Activated B cell treated with CpG ODN at 0.5 μM for 24 hours (primary cell): Measurements from ENCODE around the gene DNAAF2. TPM values are rescaled to one million over a fixed set of nuclear protein-coding genes. Genes with fewer than 3 reads are reported as not detected.
A peak's percentile ranks its signal among the peaks of the same experiment; 100 is the strongest.

ENCODE experiments used
- ATAC-seq: fragments of 200-7000 bp; cut with Tn5 transposase; one replicate; pipeline ENCODE4 v1.10.0; 2021; ENCODE audit warnings: low read depth, mild to moderate bottlenecking, moderate library complexity
- CTCF ChIA-PET: fragments of 350-600 bp; sonication (Branson Sonifier 250); formaldehyde crosslinking; loops from one replicate; lab custom pipeline; 2021; ENCODE audit warnings: antibody characterized with exemption; lab: Charles Lee
- POLR2A ChIA-PET: fragments of 350-600 bp; sonication (Branson Sonifier 250); formaldehyde crosslinking; loops from one replicate; lab custom pipeline; 2021; ENCODE audit warnings: antibody characterized with exemption; lab: Charles Lee
- DNase-seq: peaks from one replicate; pipeline ENCODE4 v3.0.0; 2022
- H3K27ac Mint-ChIP-seq: one replicate; pipeline ENCODE4 v1.8.0; 2020; ENCODE audit warnings: mixed read lengths
- H3K27me3 Mint-ChIP-seq: one replicate; pipeline ENCODE4 v1.8.0; 2021; ENCODE audit warnings: mixed read lengths
- H3K36me3 Mint-ChIP-seq: one replicate; pipeline ENCODE4 v1.8.0; 2021; ENCODE audit warnings: low read depth, mixed read lengths
- H3K4me1 Mint-ChIP-seq: one replicate; pipeline ENCODE4 v1.8.0; 2021; ENCODE audit warnings: mixed read lengths
- H3K4me3 Mint-ChIP-seq: one replicate; pipeline ENCODE4 v1.8.0; 2020; ENCODE audit warnings: mild to moderate bottlenecking, mixed read lengths
- H3K9me3 Mint-ChIP-seq: one replicate; pipeline ENCODE4 v1.8.0; 2020; ENCODE audit warnings: mixed read lengths
- intact Hi-C: fragments of 100-400 bp; cut with micrococcal nuclease; formaldehyde crosslinking; loops from one replicate; pipeline ENCODE4 v1.15.1; 2024
- total RNA-seq: library from RNA; stranded (reverse); gene quantifications from 2 replicates; pipeline ENCODE4 v1.2.3, GENCODE V29; 2022
- TF ChIP-seq, protein P1 (sequence below): fragments of 200-600 bp; IDR thresholded peaks from one replicate; pipeline ENCODE4 v1.8.0; 2022; ENCODE audit warnings: antibody characterized with exemption, mild to moderate bottlenecking

The DNAAF2 gene, protein sequence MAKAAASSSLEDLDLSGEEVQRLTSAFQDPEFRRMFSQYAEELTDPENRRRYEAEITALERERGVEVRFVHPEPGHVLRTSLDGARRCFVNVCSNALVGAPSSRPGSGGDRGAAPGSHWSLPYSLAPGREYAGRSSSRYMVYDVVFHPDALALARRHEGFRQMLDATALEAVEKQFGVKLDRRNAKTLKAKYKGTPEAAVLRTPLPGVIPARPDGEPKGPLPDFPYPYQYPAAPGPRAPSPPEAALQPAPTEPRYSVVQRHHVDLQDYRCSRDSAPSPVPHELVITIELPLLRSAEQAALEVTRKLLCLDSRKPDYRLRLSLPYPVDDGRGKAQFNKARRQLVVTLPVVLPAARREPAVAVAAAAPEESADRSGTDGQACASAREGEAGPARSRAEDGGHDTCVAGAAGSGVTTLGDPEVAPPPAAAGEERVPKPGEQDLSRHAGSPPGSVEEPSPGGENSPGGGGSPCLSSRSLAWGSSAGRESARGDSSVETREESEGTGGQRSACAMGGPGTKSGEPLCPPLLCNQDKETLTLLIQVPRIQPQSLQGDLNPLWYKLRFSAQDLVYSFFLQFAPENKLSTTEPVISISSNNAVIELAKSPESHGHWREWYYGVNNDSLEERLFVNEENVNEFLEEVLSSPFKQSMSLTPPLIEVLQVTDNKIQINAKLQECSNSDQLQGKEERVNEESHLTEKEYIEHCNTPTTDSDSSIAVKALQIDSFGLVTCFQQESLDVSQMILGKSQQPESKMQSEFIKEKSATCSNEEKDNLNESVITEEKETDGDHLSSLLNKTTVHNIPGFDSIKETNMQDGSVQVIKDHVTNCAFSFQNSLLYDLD
- 8.5 and 8.6 TPM in 2 replicates for total RNA-seq

DNA sequence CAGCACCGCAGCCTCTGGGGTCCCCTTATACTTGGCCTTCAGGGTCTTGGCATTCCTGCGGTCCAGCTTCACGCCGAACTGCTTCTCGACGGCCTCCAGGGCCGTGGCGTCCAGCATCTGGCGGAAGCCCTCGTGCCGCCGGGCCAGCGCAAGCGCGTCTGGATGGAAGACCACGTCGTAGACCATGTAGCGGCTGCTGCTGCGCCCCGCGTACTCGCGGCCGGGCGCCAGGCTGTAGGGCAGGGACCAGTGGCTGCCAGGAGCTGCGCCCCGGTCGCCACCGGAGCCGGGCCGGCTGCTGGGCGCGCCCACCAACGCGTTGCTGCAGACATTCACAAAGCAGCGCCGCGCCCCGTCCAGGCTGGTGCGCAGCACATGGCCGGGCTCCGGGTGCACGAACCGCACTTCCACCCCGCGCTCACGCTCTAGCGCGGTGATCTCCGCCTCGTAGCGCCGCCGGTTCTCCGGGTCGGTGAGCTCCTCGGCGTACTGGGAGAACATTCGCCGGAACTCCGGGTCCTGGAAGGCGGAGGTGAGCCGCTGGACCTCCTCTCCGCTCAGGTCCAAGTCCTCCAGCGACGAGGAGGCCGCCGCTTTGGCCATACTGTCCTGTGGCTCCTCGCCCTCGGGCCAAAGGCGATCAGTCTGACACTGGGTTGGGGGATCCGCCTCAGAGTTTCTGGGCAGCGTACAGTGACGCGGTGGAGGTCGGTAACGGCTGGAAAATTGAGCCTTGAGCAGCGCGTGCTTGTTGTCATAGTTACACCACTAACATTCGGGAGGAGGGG lies at the start of gene DNAAF2:
Gene DNAAF2 (minus strand): TSS at position 698 of the 788 bp plus-strand sequence. CDS start 95 bp downstream, at position 603.
- H3K9me3 Mint-ChIP-seq = no peaks in the 10 kb centered on the region
- no peaks in the 10 kb centered on the region for H3K27me3 Mint-ChIP-seq
- H3K27ac Mint-ChIP-seq = peak within 1 kb of the TSS; percentile 98
- H3K36me3 Mint-ChIP-seq = peaks cover 43% of the 10 kb centered on the region
- POLR2A ChIA-PET = interaction anchor here (0.6 to 6.3 kb wide), 24 partner anchors 9 to 897 kb away, joined by 3 to 235 read pairs (median 8); partner anchors contain the start of genes ARF6, KLHDC1, KLHDC2 and LRR1
- intact Hi-C loops = loop anchor here (1.0 to 10.0 kb wide), 16 partner anchors 14 to 1190 kb away; partner anchors contain the start of genes DMAC2L, KLHDC1, KLHDC2 and L2HGDH
- peaks cover 71% of the 10 kb centered on the region for H3K4me1 Mint-ChIP-seq
- peak; percentile 73 for DNase-seq
- TF ChIP-seq, protein P1, sequence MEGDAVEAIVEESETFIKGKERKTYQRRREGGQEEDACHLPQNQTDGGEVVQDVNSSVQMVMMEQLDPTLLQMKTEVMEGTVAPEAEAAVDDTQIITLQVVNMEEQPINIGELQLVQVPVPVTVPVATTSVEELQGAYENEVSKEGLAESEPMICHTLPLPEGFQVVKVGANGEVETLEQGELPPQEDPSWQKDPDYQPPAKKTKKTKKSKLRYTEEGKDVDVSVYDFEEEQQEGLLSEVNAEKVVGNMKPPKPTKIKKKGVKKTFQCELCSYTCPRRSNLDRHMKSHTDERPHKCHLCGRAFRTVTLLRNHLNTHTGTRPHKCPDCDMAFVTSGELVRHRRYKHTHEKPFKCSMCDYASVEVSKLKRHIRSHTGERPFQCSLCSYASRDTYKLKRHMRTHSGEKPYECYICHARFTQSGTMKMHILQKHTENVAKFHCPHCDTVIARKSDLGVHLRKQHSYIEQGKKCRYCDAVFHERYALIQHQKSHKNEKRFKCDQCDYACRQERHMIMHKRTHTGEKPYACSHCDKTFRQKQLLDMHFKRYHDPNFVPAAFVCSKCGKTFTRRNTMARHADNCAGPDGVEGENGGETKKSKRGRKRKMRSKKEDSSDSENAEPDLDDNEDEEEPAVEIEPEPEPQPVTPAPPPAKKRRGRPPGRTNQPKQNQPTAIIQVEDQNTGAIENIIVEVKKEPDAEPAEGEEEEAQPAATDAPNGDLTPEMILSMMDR = no peak
- CTCF ChIA-PET = interaction anchor here (0.6 to 2.9 kb wide), 15 partner anchors 10 to 478 kb away, joined by 3 to 25 read pairs (median 6); partner anchors contain the start of genes KLHDC2, MGAT2, NEMF and POLE2
- peak; percentile 39 for ATAC-seq
- peak within 1 kb of the TSS; percentile 96 for H3K4me3 Mint-ChIP-seq

DNA sequence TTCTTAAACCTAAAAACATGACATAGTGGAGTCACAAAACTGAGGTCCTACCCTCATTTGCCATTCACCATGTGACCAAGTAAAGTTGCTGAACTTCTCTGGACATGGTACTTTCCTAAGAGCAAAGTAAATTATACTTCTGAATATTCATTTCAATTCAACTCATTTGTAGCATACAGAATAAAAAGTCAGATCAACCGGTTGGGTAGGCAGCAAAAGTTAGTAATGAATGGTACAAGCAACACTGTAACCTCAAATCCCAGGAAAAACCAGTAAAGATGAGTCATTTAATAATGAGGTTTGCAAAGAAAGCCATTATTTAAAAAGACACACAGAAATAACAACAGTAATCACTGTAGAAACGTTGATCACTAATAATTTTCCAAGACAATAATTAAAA lies 44.2 kb upstream of the DNAAF2 start:
- H3K27me3 Mint-ChIP-seq = no peaks in the 10 kb centered on the region
- no peak overlapping the region for H3K4me3 Mint-ChIP-seq
- H3K36me3 Mint-ChIP-seq = peaks cover 2% of the 10 kb centered on the region
- TF ChIP-seq, protein P1 = no peak
- no peak for DNase-seq
- ChIA-PET POLR2A (no interaction called here), CTCF (no interaction called here)
- H3K27ac Mint-ChIP-seq = no peak overlapping the region
- peaks cover under 1% of the 10 kb centered on the region for H3K9me3 Mint-ChIP-seq
- H3K4me1 Mint-ChIP-seq = no peaks in the 10 kb centered on the region
- ATAC-seq = no peak
- intact Hi-C loops = no loop called here

DNA sequence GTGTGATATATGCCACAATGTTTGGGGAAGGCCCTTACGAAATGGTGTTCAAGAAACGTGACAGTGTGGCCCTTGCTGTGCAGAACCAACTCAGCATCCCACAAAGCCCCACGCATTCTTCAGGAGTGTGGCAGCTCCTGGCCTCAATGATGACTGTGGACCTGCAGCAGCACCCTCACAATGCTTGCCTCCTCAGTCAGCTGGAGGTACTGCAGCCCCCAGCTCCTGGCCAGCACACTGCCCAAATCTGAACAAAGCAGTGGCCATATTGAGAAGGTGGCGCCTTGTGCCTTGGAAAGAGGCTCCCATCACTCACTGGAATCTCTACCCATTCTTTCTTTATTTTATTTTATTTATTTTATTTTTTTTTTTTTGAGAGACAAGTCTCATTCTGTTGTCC lies 42.6 kb upstream of the DNAAF2 start:
- intact Hi-C loops = no loop called here
- CTCF ChIA-PET = no interaction called here
- no peak for DNase-seq

DNA sequence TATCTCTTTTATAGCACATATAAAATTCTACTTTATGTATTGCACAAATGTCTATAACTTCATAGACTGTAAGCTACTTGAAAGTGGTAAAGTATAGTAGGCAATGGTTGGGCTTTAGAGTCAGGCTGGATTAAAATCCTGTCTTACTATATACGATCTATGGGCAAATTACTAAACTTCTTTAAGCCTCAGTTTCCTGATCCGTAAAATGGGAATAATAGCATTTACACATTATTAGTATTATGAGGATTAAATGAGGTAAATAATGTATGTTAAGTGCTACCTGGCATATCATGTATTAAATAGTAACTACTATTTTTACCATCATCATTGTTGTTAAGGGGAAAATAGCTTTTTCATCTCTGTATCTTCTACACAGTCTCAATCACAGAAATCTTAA lies 38.5 kb upstream of the DNAAF2 start:
- H3K27me3 Mint-ChIP-seq = no peaks in the 10 kb centered on the region
- DNase-seq = no peak
- no peaks in the 10 kb centered on the region for H3K4me1 Mint-ChIP-seq
- intact Hi-C loops = no loop called here
- ChIA-PET POLR2A (no interaction called here), CTCF (no interaction called here)
- no peak for ATAC-seq
- H3K36me3 Mint-ChIP-seq = no peaks in the 10 kb centered on the region
- no peak overlapping the region for H3K4me3 Mint-ChIP-seq
- peaks cover 2% of the 10 kb centered on the region for H3K9me3 Mint-ChIP-seq
- TF ChIP-seq, protein P1 = no peak
- no peak overlapping the region for H3K27ac Mint-ChIP-seq

More for the DNA sequence above, 42.6 kb upstream of the DNAAF2 start:
- Mint-ChIP-seq H3K27me3 (no peaks in the 10 kb centered on the region), H3K36me3 (peaks cover 1% of the 10 kb centered on the region), H3K4me1 (no peaks in the 10 kb centered on the region), H3K9me3 (peaks cover 2% of the 10 kb centered on the region), H3K4me3 (no peak overlapping the region), H3K27ac (no peak overlapping the region)
- ATAC-seq = no peak
- POLR2A ChIA-PET = interaction anchor here (1.2 kb wide), 1 partner anchor 15 kb away, joined by 3 read pairs; the partner anchor contains the start of gene KLHDC1
- TF ChIP-seq, protein P1 = no peak
